ENCODE results near the gene TSPAN17.
"Not testable (repeated sequence)": the region's sequence is repeated elsewhere in the genome, so short reads cannot be mapped to it uniquely, and the experiment has no call there.

The TSPAN17 gene

DNA sequence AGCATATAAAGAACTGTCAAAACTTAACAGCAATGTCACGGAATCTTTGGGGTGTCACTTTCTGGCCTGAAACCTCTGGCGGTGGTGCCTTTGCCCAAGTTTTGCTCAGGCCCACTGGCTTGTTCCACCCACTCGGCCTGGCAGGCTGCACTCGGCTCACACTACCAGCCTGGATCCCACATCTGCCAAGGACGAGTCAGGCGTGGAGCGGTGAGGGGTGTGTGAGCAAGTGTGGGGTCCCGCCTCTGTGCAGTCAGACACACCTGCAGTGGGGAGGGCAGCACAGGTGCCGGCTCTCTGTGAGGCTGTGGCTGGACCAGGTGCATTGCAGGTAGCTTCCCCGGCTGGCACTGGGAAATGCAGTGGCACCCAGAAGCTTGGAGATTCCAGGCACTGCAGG, 40.0 kb downstream of the TSPAN17 start:
- DNase-seq = no peak

DNA sequence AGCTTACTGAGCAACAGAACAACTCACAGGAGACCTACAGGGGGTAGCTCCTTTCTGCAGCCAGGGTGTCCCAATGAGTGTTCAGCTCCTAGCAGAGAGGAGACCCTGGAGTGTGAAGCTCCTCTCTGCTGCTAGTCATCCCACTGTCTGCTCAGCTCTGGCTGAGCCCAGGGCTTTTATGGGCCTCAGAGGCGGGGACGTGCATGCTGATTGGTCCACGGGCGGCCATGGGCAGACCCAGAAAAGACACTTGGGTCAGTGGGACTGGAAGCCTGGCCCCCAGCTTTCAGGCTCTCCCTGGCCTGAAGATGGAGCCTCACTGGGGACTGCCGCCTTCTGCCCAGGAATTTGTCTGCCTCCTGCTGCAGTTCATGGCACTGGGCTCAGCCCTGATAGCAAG, 40.6 kb downstream of the TSPAN17 start:
- no peak for DNase-seq

DNA sequence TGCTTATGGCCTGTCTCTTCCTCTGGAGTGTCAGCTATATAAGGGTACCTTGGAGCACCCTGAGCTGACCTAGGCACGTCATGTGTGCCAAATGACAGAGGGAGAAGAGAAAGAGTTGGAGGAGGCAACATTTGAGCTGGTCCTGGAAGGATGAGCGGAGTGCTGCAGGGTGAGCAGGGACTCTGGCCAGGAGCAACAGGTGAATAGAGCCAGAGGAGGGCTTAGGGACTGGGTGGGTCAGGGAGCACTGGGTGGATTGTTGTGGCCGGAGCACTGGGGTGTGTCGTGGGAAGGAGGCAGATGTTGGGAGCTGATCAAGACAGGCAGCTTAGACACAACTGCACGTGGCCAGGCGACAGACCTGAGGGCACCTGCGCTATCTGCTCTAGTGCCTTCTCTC, 43.6 kb downstream of the TSPAN17 start:
- no peak for DNase-seq

DNA sequence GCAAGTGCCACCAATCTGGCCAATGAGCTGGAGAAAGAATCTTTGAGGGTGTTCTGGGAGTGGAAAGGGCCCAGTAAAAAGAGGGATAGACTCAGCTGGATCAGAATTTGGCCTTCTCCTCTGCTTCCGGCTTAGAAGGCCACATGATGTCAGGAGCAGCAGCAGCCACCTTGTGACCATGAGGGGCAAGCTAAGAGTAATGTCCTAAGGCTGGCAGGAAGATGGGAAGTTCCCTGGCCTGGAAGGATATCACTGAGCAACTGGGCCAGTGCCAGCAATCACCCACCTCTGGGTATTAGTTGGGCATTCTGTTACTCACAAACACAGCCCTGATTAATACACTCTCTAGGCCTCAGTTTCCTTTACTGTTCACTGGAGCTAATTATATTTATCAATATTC, 44.2 kb downstream of the TSPAN17 start:
- DNase-seq = no peak

DNA sequence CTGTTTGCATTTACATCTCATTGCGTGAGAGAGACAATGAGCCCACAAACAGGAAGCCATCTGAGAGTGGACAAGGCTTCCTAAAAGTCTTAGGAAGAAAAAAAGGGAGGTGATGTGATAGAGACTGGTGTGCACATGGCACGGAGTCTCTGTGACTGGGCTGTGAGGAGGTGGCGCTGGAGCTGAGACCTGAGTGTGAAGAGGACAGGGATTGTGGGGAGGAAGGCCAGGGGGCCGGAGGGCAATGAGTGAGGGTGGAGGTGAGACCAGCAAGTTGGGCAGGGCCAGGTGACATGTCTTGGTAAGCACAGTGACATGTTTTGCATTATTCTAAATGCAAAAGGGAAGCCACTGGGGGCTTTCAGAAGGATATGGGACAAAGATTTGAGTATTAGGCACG, 45.0 kb downstream of the TSPAN17 start:
- DNase-seq = no peak

DNA sequence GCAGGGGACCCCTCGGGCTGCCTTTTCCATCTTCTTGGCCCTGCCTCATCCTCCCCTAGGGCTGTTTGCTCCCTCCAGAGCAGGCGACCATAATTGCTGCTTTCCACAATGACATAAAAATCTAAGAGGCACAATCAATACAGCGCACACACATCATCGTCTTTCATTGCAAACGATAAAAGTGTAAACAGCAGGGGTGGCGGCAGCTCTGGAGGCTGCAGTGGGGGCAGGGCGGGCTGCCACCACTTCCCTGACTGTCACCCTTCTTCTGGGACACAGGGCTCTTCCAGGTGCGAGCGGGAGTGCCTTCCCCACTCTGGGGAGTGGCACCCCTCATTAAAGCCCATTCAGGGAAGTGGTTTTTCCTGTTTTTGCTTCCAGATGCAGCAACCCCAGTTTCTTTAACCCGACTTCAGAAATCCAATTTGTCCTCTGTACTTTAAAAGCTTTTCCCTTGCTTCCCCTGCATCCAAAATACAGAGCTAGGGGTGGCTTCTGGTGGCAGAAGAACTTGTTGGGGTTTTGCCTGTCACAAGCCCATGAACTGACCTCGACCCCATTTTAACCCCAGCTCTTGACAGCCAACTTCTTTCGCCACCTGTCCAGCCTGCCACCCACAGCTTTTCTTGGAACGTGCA, 45.7 kb downstream of the TSPAN17 start:
- DNase-seq = no peak

DNA sequence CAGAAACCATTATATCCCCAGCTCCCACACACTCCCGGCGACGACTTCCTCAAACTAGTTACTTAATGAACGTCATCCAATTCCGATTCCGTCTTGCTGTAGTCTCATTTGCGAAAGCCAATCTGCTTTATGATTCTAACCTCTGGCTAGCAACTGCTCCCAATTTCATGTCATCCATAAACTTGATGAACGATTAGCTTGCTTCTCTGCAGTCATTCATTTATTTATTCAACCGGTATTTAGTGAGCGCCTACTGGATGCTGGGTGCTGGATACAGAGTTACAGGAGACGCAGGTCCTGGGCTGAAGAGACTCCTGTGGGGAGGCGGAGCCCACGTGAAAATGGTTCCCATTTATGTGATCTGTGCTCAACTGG, 46.2 kb downstream of the TSPAN17 start:
- no peak for DNase-seq

DNA sequence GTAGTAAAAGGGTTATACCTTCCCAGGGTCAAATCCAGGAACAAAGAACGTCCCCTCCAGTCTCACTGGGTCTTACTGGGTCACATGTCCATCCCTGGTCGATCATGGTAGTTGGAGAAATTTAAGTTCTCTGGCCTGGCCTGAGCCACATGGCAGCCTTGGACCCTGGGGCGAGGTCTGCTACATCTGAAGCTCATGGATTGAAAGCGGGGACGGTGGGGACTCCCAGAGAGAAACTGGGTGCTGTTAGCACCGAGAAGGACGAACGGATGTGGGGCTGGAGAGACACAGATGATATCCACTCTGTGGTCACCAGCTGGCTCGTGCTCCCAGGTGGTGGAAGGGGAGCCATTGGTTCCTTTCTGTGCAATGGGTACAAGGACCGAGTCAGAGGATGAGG, 46.9 kb downstream of the TSPAN17 start:
- DNase-seq = no peak

DNA sequence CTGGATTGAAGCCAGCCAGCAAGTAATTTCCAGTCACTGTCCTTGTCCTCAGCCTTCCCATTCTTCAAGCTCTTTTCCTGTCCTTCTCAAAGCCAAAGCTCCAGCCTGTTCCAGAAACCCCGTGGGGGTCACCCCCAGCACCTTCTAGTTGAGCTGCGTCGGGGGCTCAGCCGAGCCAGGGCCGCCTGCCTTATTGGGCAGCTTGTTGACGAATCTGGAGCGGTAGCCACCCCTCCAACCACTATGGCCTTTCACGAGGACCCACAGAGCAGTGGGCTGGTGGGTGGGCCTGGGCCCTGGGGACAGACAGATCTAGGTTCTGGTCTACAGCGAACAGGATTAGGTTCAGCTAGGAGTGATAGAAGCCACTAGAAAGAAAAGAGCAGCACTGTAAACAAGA, 47.3 kb downstream of the TSPAN17 start:
- no peak for DNase-seq

DNA sequence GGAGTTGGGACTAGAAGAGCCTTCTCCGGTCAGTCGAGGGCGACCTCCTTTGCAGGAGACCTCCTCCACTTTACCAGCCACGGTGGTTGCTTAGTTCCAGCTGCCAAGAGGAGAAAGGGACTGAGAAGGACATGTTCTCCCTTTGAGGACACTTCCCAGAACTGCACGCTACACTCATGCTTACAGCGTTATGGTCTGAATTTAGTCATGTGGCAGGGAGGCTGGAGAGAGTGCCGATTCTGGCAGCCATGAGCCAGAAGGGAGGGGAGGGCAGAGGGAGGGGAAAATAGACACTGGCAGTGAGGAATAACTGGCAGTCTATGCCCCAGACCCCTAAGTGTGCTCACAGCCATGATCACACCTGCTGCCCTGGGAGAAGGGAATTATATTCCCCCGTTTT, 47.8 kb downstream of the TSPAN17 start:
- DNase-seq = no peak

DNA sequence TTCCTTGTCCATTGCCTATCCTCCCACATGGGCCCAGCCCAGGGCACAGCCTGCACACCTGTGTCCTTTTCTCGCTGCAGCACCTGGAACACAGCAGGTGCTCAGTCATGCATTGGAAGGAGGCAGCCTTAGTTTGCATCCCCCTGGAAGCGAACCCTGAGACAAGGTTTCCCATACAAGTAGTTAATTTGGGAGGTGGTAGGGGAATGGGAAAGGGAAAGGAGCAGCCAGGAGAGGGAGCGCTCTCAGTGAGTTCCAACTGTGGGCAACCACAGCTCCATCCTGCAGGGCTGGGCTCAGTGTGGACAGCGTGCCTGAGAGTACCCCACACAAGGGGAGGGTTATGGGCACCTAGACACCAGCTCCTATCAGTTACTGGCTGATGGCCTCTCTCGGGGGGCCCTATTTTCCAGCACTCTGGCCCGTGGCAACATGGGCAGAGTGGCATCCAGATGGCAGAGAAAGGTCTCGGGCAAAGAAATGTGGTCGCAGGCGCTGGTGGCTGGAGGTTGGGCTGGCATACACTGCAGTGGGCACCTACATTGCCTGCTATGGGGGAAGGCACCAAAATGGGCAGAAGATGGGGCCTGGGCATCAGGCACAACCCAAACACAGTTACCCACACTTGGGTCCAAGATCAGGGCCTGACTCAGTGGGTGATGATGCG, 50.1 kb downstream of the TSPAN17 start:
- DNase-seq = no peak

DNA sequence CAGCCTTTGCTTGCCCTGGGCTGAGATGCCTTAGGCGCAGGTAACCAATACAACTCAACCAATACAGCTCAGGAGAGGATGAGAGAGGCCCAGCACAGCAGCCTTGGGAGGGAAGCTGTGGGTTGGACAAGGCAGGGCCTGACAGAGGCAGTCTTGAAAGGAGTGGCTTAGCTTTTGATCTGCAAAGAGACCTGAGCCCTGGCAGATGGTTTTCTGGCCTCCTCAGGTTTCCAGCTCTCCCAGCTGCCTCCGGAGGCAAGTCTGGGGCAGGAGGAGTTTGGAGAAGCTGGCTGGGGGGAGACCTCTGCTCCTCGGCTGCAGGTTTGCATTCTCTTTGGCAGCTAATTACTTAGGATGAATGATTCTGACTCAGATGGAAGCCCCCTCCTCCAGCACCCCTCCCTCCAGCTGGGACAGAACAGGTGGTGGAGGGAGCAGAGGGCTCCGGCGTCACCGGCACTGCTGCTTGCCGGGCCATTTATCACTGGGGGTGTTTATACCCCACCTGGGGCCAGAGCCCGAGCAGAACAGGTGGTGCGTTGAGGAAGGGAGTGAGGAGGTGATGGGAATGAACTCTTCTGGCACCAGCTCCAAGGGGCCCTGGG, 50.8 kb downstream of the TSPAN17 start:
- DNase-seq = no peak

DNA sequence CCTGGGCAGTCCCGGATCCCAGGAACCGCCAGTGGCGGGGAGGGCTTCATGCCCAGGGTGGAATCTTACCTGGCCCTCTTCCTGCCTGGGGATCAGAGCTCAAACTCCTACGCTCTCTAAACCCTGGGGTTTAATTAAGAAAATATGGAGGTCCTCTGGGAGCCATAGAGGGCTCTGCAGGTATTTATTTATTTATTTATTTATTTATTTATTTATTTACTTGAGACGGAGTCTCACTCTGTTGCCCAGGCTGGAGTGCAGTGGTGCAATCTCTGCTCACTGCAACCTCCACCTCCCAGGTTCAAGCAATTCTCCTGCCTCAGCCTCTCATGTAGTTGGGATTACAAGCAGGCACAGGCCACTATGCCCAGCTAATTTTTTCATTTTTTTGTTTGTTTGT, 52.2 kb downstream of the TSPAN17 start:
- DNase-seq = not testable (repeated sequence)

DNA sequence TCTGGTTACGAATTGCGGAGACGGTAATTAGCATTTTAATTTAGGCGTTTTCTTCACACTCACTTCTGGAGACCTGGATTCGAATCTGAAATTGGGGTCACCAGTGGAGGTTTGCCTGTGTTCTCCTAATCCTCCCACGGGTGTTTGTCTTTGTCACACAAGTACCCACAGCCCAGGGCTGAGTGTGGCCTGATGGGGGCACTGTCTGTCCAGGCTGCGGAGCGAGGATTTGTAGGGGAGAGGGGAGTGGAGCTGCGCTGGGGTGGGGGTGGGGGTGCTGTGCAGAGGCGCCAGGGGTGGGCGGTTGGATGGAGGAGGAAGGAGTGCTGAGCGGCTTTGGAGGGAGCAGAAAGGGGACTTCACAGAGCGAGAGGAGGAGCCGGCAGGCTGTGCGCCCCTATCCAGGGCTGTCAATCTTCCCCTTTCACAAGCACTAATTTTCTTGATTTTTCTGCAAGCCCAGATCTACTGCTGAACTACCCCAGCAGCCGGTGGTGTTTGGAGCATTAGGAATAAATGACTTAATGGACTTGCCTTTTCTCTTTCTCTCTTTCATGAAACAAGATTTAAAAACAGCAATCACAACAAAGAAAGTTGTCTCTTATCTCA, 53.1 kb downstream of the TSPAN17 start:
- no peak for DNase-seq

DNA sequence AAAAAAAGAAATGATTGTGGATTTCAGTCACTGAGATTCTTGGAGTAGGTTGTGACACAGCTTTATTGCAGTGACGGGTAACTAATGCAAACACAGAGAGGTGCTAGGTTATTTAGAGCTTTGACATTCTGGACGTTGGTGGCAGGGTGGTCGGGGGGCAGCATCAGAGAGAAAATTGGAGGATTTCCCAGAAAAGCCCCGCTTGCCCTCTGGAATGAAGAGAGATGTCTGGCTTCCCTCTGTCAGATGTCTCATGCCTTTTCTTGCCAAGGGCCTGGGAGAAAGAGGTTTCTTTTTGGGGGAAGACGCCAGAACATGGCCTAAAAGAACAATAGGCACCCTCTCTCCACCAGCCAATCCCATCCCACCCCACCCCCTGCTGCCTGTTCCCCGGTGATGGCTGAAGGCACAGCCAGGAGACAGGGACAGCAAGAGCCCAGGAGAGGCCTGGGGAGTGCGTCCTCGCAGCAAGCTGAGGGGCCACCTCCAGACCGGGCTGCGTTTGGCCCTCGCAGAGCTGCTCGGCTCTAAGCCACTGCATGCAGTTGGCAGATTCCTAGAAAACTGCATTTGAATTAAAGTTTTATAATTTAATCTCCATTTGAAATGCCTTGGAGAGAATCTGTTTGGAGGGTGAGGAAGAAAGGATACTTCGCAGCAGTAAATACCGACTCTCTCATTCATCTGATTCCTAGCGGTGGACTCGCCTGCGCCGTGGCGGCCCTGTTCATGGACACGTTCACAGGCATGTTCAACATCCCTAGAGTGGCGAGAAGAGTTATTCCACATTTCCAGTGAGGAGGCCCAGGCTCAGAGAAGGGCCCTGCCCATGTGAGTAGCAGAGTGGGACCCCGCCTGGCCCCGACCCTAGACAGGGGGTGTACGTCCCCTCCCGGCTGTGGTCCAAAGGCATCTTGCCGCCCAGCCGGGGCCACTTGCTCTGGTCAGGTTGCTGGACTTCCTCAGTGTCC, 55.7 kb downstream of the TSPAN17 start:
- no peak for DNase-seq

DNA sequence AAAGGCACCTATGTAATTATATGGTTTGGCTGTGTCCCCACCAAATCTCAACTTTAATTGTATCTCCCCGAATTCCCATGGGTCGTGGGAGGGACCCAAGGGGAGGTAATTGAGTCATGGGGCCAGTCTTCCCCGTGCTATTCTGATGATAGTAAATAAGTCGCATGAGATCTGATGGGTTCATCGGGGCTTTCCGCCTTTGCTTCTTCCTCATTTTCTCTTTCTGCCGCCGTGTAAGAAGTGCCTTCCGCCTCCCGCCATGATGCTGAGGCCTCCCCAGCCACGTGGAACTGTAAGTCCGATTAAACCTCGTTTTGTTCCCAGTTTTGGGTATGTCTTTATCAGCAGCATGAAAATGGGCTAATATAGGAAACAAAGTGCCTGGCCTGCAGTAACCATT, 56.6 kb downstream of the TSPAN17 start:
- no peak for DNase-seq

DNA sequence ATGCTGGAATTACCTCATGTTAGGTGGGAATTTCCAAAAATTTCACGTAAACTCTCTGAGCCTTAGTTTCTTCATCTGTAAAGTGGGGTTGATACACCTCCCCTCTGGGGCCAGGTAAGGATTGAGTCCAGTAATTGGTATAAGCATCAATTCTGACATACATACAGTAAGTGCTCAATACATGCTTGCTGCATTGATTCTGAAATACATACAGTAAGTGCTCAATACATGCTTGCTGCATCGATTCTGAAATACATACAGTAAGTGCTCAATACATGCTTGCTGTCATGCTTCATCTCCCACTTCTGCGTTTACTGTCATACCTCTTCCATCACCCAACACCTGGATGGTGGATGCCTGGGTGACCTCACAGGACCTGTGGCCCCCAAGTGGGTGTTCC, 57.1 kb downstream of the TSPAN17 start:
- no peak for DNase-seq

DNA sequence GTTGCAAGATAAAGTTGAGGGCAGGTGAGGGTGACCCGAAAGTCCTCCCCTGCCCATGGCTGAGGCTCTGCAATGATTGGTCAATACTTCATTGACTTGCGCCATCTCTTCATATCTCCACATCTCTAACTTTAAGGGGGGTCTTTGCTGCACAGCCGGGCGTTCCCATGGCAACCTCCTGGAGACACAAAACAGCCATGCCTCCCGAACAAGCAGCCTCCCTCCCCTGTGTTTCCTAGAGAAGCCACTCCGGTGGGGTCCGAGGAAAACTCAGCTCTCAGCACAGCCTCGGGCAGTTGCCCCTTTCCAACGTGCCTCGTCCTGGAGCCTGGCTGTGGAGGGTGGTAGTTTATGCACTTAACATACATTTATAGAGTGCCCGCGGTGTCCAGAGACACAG, 57.5 kb downstream of the TSPAN17 start:
- no peak for DNase-seq

Measured in T1000 (cell line).